ENCODE data around the gene CFAP46. TPM values are rescaled to one million over a fixed set of nuclear protein-coding genes. Genes with fewer than 3 reads are reported as not detected.
A peak's percentile ranks its signal among the peaks of the same experiment; 100 is the strongest.

CFAP46 gene
- total and polyA plus RNA-seq, 2 of the 4 experiments (the other 2 are of a cell fraction) = 1.3 to 1.8 TPM

- ChIA-PET POLR2A (ENCODE audit: unreplicated experiment) (no interaction called here), CTCF (no interaction called here)
- Histone ChIP-seq H2BK5ac (ENCODE audit: low read depth, low read length, poor library complexity, severe bottlenecking) (no peak overlapping the region), H2AK9ac (replicated peaks; ENCODE audit: low read depth, low read length, poor library complexity) (no peak overlapping the region), H4K91ac (ENCODE audit: insufficient read depth, low read depth, low read length) (no peak overlapping the region), H3K9me1 (ENCODE audit: insufficient read depth, low read length) (no peaks in the 10 kb centered on the region), H3K27me3 (ENCODE audit: control insufficient read depth, insufficient read depth, low read length) (peaks cover 50% of the 10 kb centered on the region), H3K4me2 (ENCODE audit: low read depth, low read length) (no peak overlapping the region), H3K4ac (ENCODE audit: low read depth, low read length) (no peak overlapping the region), H3K9me3 (ENCODE audit: control insufficient read depth, insufficient read depth, low read length) (no peaks in the 10 kb centered on the region), H4K20me1 (ENCODE audit: insufficient read depth, low read length) (no peaks in the 10 kb centered on the region), H3K36me3 (ENCODE audit: control insufficient read depth, insufficient read depth, low read length) (no peaks in the 10 kb centered on the region), H2BK120ac (ENCODE audit: low read depth, low read length) (no peak overlapping the region), H3K27ac (ENCODE audit: insufficient read depth, low read length) (no peak overlapping the region), H3K14ac (replicated peaks; ENCODE audit: low read depth, low read length) (no peak overlapping the region), H2AFZ (replicated peaks; ENCODE audit: low read length, poor library complexity) (peak overlapping the region; percentile 11), H4K8ac (ENCODE audit: low read depth in 2 of 2, low read length in 2 of 2) (no peak overlapping the region), H3K18ac (ENCODE audit: low read depth, low read length) (no peak overlapping the region), H2AK5ac (ENCODE audit: low read depth, low read length) (no peak overlapping the region), H2BK20ac (ENCODE audit: low read depth, low read length) (no peak overlapping the region), H2BK15ac (ENCODE audit: low read depth, low read length) (no peak overlapping the region), H4K5ac (ENCODE audit: low read depth, low read length) (no peak overlapping the region), H3K9ac (ENCODE audit: low read depth, low read length) (no peak overlapping the region), H3K4me1 (ENCODE audit: control insufficient read depth, insufficient read depth, low read length) (no peaks in the 10 kb centered on the region), H3K4me3 (ENCODE audit: insufficient read depth, low read depth, low read length) (no peak overlapping the region), H3K23ac (ENCODE audit: low read depth, low read length) (no peak overlapping the region), H3K56ac (ENCODE audit: extremely low read depth, insufficient read depth, low read length) (no peak overlapping the region), H3K79me1 (ENCODE audit: low read depth in 1 of 2, low read length in 2 of 2) (no peaks in the 10 kb centered on the region)
- intact Hi-C loops (cut with micrococcal nuclease) (no loop called here), dilution Hi-C loops (cut with HindIII; ENCODE audit: low sequenced_read_pairs, unreplicated experiment) (no loop called here), in situ Hi-C loops (cut with MboI; ENCODE audit: low sequenced_read_pairs) (no loop called here)
- 70% methylated on average over 6 of the region's 29 CpGs; no CpG with 5 or more reads in 1 of the 2 experiments for WGBS, 2 experiments (ENCODE audit: extremely low coverage in 2 of 2, insufficient read length in 1 of 2)
- BruUV-seq (replicated peaks) = no TSS peak
- no peak for TF ChIP-seq USF2 (IDR thresholded peaks at IDR 0.05; ENCODE audit: low read depth, low read length)
- TF ChIP-seq SMC3 (IDR thresholded peaks at IDR 0.05; ENCODE audit: low read depth, low read length) = no peak
- TF ChIP-seq ELK1 (IDR thresholded peaks at IDR 0.05; ENCODE audit: borderline replicate concordance, low read depth, low read length) = no peak
- no peak for TF ChIP-seq NFE2L2 (IDR thresholded peaks at IDR 0.05; ENCODE audit: low read depth, low read length)
- TF ChIP-seq MXI1 (IDR thresholded peaks at IDR 0.05; ENCODE audit: borderline replicate concordance, low read depth, low read length) = no peak
- TF ChIP-seq RCOR1 (IDR thresholded peaks at IDR 0.05; ENCODE audit: insufficient replicate concordance, low read length) = no peak
- no peak for TF ChIP-seq MAZ (IDR thresholded peaks at IDR 0.05; ENCODE audit: borderline replicate concordance, low read depth, low read length)
- no peak for TF ChIP-seq FOS (IDR thresholded peaks at IDR 0.05; ENCODE audit: low read depth, low read length)
- TF ChIP-seq CEBPB (IDR thresholded peaks at IDR 0.05; ENCODE audit: low read depth, low read length) = no peak
- no peak for TF ChIP-seq RFX5 (IDR thresholded peaks at IDR 0.05; ENCODE audit: low read depth, low read length)
- TF ChIP-seq POLR2A (IDR thresholded peaks at IDR 0.05; ENCODE audit: low read depth, low read length) = no peak
- TF ChIP-seq RAD21 (IDR thresholded peaks at IDR 0.05; ENCODE audit: low read length) = no peak
- TF ChIP-seq MAFK (IDR thresholded peaks at IDR 0.05; ENCODE audit: low read depth, low read length) = no peak
- TF ChIP-seq BHLHE40 (IDR thresholded peaks at IDR 0.05; ENCODE audit: low read depth, low read length) = no peak
- TF ChIP-seq CTCF (conservative IDR thresholded peaks at IDR 0.05; ENCODE audit: low read depth, low read length) = no peak
- TF ChIP-seq CHD1 (IDR thresholded peaks at IDR 0.05; ENCODE audit: low read depth, low read length) = no peak
- no peak for ATAC-seq (ENCODE audit: low read depth)
- DNase-seq = no peak
These were observed 32.0 kb upstream of the CFAP46 start for GRCh38 chr10:132974249-132974796.
